HG03432 (cell line): Measurements from ENCODE around the gene PCNX2.

Experiments used
- ATAC-seq: cut with Tn5 transposase; IDR thresholded peaks from one replicate; pipeline ENCODE4 v1.9.1; 2021; ENCODE audit warnings: mild to moderate bottlenecking, moderate library complexity; ENCODE audit not compliant: unreplicated experiment

Gene PCNX2, protein sequence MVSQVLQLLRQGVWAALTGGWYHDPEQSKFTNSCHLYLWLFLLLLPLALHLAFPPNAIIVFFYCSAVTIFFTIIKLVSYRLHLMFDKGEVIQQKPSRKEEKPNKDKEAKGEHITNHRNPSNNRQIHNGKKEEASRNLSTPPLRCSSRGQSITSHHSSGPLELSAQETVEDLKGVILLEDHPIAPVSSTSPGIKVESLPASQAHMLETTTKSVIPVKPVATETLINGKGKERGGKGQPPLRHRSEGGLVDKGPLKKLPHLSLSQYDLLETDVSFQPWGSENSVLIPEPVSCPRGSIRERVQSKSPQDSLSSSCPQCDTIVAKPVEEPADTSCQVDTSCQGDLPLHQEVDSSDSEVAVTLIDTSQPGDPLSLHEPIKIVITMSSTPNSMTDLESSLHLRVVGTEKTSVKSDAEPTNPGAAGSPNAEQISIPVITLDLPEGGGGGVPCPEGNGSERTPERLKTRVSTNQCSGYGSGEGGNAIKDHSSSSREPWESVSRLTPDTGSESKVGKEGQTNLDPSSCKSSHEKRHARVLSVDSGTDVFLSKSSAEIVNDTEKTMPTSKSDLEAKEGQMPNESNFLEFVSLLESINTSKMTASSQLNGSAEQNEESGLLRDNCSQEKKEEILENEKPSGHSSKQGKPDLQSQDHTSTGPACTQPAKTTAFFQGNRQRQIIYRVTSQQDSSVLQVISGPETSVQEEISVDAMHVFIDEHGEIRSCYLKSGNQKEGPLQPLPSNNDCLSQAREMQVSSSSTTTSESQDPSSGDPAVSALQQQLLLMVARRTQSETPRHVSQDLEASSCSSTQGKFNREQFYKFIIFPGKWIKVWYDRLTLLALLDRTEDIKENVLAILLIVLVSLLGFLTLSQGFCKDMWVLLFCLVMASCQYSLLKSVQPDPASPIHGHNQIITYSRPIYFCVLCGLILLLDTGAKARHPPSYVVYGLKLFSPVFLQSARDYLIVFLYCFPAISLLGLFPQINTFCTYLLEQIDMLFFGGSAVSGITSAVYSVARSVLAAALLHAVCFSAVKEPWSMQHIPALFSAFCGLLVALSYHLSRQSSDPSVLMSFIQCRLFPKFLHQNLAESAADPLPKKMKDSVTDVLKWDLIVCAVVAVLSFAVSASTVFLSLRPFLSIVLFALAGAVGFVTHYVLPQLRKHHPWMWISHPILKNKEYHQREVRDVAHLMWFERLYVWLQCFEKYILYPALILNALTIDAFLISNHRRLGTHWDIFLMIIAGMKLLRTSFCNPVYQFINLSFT (N-terminal part only)

GRCh38 chr1:233295237-233295974 lies at the start of gene PCNX2:
Gene PCNX2, minus strand, starts transcription at chr1:233295725. Its CDS starts 247 bp downstream, at chr1:233295478.
- peak; percentile 96 for ATAC-seq

DNA sequence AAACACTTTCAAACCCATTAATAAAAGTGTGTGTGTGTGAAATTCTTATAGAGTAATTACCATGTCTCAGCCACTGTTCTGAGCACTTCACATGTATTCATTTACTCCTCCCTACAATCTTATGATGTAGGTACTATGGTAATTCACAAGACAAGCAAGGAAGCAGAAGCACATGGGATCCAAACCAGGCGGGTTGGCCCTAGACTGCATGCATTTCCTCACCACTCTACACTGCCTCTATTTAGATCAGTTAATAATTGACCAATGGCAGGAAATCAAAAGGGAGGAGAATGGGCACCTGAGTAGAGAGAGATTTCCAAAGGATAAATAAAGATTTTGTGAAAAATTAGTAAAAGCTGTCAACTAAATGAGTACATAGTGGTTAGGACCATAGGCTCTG lies 47.7 kb upstream of the PCNX2 start:
- ATAC-seq: no peak

GRCh38 chr1:233342086-233342485 lies 46.6 kb upstream of the PCNX2 start:
- no peak for ATAC-seq

DNA sequence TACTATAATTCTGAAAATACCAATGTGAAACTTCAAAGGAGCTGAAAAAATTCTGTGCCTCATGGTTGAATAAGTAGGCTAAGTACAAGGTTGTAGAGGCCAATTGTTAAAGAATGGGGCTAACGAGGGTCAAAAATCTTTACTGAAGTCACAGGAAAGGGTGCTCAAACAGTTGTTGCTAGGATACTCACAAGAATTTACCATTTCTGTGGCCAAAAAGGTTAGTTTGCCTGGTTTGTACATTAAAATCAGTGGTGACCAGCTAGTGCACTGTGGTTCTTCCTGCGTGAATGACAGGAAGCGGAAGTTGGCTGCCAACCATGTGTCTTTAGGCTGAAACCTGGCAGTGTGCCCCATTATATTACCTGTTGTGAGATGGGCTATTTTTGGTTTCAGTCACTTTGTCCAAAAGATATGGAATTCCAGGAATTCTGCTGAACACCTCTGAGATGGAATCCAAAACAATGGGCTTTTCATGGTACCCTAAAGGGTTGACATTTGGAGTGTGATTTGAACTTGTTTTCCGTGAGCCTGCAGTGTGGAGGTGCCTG lies 45.5 kb upstream of the PCNX2 start:
- no peak for ATAC-seq

DNA sequence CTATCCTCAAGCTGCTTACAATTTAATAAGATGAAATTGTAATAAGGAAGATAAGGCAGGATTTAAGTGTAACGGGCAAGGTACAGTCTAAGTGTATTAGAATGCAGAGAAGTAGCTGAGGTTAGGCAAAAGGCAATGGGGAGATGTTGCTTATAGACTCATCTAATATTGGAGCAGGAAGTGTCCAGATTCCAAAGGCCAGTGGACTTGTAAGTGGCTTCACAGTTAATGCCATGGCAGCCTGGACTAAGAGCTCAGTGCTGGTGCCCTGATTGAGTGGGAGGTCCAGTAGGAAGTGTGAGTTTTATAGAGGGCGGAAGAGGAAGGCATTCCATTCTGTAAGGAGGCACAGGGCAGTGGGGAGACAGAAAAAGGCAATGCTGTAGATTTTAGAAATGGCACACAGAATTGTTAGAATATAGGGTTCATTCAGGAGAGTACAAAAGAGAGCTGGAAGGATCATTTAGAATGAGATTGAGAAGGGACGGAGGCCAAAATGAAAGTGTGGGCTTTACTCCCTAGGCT lies 44.6 kb upstream of the PCNX2 start:
- no peak for ATAC-seq

DNA sequence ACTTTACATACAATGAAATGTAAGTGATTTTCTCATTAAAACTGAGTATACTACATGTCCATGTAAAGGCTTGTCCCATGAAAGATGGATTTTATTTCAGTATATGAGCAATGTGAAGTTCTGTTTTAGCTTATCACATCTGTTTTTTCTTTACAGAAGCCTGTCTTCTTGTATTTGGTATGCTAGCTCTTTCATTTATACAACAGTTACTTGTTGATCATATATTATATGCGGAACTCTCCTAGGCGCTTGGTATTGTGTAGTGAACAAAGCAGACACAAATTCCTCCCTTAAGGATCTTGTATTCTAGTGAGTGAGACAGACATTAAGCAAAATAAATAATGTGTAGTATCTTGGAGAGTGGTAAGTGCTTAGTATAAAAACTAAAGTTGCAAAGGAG lies 42.6 kb upstream of the PCNX2 start:
- ATAC-seq: no peak

DNA sequence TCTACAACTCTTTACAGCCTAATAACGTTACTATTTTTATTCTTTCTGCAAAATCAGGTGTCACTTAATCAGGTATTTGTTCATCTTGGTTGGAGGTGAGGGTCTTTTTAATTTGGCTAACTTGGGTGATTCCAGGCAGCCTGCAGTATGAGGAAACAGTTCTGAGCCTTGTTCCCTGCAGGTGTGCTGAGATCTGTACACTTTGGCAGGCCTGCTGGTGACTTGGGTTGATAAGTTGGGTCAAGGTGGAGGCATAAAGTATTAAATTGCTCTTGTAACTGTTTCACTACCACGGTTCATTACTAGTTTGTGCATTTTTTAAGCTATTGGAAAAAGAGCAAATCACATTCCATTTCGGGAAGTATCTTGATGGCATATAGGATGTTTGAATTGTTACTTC lies 42.0 kb upstream of the PCNX2 start:
- ATAC-seq: no peak

DNA sequence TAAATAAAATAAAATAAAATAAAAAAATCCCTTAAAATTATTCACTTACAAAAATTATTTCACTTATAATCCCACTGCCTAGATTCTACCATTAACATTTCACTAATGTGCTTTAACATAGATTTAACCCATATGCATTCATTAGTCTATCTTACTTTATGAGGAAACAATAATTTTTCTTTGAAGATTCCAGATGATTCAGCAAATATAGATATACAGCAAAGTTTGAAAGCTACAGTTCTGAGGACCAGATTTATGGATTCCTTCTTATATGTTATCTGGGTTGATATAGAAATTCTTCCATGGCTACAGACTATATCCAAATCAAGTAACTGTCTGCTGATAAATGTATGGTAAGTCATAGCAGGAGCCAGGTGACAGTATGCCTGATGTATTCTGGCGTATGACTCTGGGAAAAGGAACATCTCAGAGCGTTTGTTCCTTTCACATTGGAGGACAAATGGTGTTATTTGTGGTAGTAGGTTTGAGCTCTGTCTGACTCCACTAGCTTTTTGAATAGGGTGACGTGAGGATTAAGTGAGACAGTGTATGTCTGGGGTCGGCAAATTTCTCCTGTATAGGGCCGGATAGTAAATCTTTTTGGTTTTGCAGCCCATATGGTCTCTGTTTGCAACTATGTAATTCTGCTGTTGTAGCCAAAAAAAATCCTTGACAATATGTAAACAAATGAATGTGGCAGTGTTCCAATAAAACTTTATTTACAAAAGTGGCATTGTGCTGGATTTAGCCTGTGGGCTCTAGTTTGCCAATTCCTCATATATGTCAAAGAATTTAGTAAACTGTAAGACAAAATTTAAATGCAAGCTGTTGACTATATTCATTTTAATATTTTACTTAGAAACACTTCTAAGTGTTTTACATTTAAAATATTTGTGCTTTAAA lies 41.3 kb upstream of the PCNX2 start:
- ATAC-seq: no peak

- no peak for ATAC-seq
Measured at GRCh38 chr1:233334092-233334491, 38.6 kb upstream of the PCNX2 start.

DNA sequence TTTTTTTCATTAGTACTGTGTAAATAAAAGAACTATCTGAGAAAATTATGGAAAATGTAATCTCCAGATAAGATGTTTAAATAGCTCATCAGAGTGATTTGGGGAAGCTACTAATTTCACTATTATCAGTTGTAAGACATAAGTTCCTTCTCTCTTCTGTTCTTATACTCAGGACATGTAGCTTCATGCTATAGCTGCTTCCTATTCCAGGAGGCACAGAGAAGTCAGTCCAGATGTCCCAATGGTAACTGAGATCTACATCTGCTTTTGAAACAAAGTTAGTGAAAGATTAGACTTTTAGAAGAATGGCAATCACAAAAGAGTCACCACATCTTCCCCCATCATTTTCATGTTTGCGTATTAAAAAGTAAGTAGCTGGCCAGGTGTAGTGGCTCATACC lies 37.6 kb upstream of the PCNX2 start:
- ATAC-seq: no peak

- no peak for ATAC-seq
Measured at GRCh38 chr1:233331676-233332519, 36.4 kb upstream of the PCNX2 start.

DNA sequence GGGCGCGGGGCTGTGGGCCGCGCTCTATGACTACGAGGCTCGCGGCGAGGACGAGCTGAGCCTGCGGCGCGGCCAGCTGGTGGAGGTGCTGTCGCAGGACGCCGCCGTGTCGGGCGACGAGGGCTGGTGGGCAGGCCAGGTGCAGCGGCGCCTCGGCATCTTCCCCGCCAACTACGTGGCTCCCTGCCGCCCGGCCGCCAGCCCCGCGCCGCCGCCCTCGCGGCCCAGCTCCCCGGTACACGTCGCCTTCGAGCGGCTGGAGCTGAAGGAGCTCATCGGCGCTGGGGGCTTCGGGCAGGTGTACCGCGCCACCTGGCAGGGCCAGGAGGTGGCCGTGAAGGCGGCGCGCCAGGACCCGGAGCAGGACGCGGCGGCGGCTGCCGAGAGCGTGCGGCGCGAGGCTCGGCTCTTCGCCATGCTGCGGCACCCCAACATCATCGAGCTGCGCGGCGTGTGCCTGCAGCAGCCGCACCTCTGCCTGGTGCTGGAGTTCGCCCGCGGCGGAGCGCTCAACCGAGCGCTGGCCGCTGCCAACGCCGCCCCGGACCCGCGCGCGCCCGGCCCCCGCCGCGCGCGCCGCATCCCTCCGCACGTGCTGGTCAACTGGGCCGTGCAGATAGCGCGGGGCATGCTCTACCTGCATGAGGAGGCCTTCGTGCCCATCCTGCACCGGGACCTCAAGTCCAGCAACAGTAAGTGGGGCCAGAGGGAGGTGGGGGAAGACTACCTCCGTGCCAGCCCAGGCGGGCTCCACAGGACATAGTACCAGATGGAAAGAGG lies 32.8 kb upstream of the PCNX2 start:
- peak; percentile 19 for ATAC-seq

DNA sequence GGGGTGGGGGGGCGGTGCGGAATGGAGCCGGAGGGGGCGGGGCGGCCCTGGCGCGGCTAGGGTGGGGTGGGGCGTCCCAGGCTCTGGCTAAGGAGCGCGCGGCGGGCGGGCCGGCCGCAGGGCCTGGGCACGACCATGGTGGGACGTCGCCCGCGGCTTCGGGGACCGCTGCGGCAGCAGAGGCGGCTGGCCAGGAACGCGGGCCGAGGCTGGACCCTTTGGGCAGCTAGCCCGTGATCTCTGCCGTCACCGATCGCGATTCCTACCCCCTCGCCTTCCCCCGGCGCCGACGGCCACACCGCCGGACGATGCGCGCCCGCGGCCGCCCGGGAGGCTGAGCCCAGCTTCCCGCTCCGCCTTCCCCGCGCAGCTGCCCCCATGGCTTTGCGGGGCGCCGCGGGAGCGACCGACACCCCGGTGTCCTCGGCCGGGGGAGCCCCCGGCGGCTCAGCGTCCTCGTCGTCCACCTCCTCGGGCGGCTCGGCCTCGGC lies 32.2 kb upstream of the PCNX2 start, which contains the start of gene MAP3K21:
MAP3K21 (plus strand) TSS at position 74 of the 491 bp plus-strand sequence; CDS start at position 379, 305 bp downstream.
- peak; percentile 50 for ATAC-seq

DNA sequence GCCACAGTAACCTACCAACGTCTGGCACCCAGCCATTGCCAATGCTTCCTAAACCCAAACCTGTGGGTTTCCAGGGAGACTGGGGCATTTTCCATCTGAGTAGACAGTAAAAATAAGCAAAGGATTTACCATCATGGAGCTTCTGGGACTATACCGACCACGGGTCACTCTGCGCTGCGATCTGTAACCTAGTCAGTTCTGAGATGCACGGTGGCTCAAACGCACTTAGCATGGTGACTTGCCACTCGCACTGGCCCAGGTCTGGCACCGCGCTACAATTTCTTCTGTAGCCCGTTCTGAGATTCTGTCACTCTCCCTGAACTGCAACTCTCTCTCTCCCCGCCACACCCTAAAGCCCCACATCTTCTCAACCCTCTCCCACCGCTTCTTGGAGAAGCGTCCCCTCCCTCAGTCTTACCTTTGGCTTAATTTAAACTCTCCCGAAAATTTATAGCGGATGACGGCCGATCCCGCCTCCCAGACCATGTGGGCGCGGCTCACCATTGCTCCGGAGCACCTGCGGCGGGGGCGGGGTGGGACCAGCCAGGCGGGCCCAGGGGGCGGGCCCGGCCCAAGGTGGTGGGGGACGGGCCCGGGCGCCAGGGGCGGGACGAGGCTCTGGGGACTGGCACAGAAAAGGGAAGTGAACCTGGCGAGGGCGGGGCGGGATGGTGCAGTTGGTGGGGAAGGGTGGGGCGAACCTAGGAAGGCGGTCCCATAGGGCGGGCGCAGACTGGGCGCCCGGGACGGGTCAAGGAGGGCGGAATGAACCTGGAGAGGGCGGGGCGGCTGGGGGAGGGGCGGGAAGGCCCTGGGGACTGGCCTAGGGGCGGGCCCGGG lies 31.5 kb upstream of the PCNX2 start:
- ATAC-seq: peak; percentile 94

- no peak for ATAC-seq
Measured at GRCh38 chr1:233326319-233326718, 30.8 kb upstream of the PCNX2 start.

DNA sequence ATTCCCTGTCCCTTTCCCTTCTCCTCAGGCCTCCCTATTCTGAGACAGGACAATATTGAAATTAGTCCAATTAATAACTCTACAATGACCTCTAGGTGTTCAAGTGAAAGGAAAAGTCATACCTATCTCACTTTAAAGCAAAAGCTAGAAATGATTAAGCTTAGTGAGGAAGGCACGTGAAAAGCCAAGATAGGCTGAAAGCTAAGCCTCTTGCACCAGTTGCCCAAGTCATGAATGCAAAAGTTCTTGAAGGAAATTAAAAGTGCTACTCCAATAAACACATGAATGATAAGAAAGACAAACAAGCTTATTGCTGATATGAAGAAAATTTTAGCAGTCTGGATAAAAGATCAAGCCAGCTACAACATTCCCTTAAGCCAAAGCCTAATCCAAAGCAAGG lies 28.2 kb upstream of the PCNX2 start:
- no peak for ATAC-seq
